GM19023 (cell line): ENCODE results near the gene SORBS2.
"Not testable (repeated sequence)": the region's sequence is repeated elsewhere in the genome, so short reads cannot be mapped to it uniquely, and the experiment has no call there.

Source experiments
- ATAC-seq: cut with Tn5 transposase; IDR thresholded peaks from one replicate; pipeline ENCODE4 v1.9.1; 2021; ENCODE audit warnings: mild to moderate bottlenecking, moderate library complexity; ENCODE audit not compliant: unreplicated experiment

The SORBS2 gene

GRCh38 chr4:185567381-185568376 is 244.3 kb downstream of the SORBS2 start:
- ATAC-seq = no peak

GRCh38 chr4:185566972-185567371 is 245.0 kb downstream of the SORBS2 start:
- no peak for ATAC-seq

- no peak for ATAC-seq
Observed at GRCh38 chr4:185566425-185566824, 245.6 kb downstream of the SORBS2 start.

GRCh38 chr4:185565696-185566095 is 246.3 kb downstream of the SORBS2 start:
- no peak for ATAC-seq

GRCh38 chr4:185564349-185564748 is 247.6 kb downstream of the SORBS2 start:
- no peak for ATAC-seq

- ATAC-seq = no peak
Observed at GRCh38 chr4:185562531-185562930, 249.5 kb downstream of the SORBS2 start.

DNA sequence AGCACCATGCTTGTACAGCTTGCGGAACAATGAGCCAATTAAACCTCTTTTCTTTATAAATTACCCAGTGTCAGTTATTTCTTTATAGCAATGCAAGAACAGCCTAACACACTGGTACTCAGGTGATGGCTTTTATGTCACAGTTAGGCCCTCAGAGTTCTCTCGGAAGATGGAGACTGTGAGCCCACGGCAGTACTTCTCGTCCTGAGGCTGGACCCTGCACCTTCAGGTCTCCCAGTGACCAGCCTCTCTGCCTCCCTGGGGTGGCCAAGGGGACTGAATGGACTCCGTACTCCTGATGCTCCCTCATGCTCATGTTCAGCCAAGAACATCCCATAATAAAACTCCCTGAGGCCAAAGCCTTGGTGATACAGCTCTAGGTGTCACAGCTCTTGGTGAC is 251.7 kb downstream of the SORBS2 start:
- no peak for ATAC-seq

DNA sequence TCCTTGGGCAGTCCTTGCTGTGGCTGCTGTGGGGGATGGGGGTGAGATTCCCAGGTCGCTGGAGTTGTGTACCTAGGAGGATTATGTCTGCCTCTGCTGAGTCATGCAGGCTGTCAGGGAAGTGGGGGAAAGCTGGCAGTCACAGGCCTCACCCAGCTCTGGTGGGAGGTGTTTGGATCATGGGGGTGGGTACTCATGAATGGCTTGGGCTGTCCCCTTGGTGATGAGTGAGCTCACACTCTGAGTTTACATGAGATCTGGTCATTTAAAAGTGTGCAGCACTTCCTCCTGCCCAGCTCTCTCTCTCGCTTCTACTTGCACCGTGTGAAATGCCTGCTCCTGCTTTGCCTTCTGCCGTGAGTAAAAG is 252.1 kb downstream of the SORBS2 start:
- ATAC-seq = no peak

DNA sequence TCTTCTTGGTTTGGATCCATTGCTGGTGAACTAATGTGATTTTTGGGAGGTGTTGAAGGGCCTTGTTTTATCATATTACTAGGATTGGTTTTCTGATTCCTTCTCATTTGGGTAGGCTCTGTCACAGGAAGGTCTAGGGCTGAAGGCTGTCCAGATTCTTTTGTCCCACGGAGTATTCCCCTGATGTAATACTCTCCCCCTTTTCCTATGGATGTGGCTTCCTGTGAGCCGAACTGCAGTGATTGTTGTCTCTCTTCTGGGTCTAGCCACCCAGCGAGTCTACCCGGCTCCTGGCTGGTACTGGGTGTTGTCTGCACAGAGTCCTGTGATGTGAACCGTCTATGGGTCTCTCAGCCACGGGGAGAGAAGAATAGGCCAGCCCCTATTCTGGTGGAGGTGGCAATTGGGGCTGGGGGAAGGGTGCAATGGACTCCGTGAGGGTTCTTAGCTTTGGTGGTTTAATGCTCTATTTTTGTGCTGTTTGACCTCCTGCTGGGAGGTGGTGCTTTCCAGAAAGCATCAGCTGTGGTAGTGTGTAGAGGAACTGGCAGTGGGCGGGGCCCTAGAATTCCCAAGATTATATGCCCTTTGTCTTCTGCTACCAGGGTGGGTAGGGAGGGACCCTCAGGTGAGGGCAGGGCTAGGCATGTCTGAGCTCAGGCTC is 252.6 kb downstream of the SORBS2 start:
- ATAC-seq = not testable (repeated sequence)

GRCh38 chr4:185554365-185555126 is 257.4 kb downstream of the SORBS2 start:
- no peak for ATAC-seq

DNA sequence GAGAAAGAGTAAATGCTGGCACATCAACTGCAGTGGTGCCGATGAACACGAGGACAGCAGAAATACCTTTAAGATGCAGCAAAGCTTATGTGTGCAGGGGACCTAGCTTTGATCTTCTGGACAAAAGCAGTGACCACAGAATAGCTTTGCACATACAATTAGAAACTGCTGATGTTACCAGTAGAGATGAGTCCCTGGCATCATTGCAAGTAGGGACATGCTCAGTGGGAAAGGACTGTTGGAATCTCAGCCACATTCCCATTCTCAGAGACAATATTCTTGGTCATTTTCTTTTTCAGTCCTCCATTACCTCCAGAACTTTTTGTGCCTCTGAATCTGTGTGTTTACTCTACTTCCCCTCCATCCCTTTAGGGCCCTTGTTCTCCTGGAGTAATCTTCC is 259.7 kb downstream of the SORBS2 start:
- no peak for ATAC-seq

GRCh38 chr4:185550933-185551332 is 261.1 kb downstream of the SORBS2 start:
- ATAC-seq = no peak

DNA sequence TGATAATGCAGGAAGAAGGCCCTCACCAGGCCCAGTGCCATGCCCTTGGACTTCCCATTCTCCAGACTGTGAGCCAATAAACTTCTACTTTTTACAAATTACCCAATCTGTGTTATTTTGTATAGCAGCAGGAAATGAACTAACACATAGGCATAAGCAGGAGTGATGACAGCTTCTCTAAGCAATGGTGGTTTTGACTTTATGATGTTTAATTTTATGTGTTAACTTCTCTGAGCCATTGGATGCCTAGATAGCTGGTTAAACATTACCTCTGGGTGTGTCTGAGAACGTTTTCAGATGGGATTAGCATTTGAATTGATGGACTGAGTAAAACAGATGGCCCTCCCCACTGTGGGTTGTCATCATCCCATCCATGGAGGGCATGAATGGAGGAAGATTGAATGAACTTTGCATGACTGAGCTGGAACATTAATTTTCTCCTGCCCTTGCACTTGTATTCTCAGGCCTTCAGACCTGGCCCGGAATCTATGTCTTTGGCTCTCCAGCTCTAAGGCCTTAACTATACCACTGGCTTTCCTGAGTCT is 262.8 kb downstream of the SORBS2 start:
- no peak for ATAC-seq

DNA sequence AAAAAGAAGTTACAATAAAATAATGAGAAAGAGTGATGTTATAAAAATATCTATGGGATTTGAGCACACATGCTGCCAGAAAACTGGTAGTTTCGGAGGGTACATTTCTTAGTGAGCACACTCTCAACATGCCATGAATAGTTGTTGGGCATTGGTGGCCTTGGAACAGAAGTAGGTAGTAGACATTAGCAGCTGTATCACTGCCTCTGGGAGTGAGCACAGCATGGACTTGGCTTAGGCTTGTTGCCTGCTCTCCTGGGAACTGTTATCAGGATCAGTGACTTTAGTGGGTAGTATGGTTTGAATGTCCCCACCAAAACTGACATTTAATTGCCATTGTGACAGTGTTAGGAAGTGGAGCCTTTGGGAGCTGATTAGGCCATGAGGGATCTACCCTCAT is 263.4 kb downstream of the SORBS2 start:
- no peak for ATAC-seq

DNA sequence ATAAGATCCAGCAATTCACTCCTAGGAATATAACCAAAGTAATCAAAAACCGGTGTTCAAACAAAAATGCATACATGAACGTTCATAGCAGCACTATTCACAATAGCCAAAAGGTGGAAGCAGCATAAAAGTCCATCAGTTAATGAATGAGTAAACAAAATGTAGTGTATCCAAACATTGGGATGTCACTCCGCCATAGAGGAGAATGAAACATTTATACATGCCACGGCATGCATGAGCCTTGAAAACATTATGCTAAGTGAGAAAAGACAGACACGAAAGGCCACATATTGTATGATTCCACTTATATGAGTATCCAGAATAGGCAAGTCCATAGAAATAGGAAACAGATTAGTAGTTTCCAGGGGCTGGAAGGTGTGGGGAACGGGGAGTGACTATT is 265.7 kb downstream of the SORBS2 start:
- no peak for ATAC-seq

- no peak for ATAC-seq
Observed at GRCh38 chr4:185542626-185543315, 269.2 kb downstream of the SORBS2 start.

DNA sequence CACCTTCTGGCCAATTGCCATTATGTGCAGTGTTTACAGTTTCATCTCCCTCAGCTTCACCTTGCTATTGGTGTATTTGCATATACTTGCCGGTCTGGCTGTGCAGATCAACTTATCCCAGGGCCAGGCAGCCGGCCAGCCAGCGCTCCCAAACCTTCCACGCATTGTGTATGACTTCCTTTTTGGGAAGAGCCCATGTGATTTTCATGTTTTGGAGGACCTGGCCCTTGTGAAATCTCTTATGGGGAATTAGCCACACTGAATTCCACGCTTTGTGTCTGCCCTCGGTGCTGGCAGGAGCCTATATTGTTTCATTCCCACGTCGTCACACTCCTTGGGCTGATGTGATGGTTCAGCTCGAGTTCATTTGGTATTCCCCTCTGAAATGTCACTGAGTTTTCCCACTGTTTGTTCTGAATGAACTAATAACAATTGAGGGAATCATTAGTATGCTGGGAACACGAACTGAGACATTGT is 270.7 kb downstream of the SORBS2 start:
- ATAC-seq = no peak

DNA sequence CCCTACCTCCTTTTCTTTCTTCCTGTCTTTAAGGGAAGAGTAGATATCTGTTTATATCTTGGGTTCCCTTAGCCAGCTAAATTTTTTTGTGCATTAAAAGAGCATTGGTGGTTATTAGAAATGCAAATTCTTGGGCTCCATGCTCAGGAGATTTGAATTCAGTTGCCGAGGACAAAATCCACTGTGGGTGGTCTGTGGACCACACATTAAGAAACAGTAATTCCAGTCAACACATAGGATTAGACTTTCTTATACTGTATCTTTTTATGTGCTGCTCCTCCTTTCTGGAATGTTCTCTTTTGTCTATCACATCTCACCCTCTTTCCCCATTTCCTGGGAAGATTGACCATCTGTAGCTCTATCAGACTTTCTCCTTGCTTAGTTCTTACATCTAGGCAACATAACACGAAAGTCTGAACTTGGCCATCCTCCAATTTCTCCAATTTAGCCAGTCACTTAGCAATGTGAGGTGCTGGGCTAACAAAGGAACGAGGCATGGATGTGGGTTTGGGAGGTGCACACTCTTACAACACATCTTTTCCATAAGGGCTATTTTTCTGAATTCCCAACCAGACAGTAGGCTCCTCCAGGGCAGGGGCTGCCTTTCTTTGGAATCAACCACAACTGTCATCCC is 271.4 kb downstream of the SORBS2 start:
- no peak for ATAC-seq

GRCh38 chr4:185540040-185540439 is 272.0 kb downstream of the SORBS2 start:
- no peak for ATAC-seq

- no peak for ATAC-seq
Observed at GRCh38 chr4:185538806-185539205, 273.2 kb downstream of the SORBS2 start.
